Stomach (tissue), 9 donors: ENCODE results near the gene ITGB3. TPM values are rescaled to one million over a fixed set of nuclear protein-coding genes. Genes with fewer than 3 reads are reported as not detected.
"Not testable (repeated sequence)": the region's sequence is repeated elsewhere in the genome, so short reads cannot be mapped to it uniquely, and the experiment has no call there.

Experiments used
- DNase-seq, 2 donors: peaks; one replicate each; pipeline versions ENCODE4 v3.0.0 to v3.0.0-alpha.2; 2013 to 2019
- H3K27ac ChIP-seq, 5 donors: fragments of 200-600 bp in 4 of 5; sonication (generic) in 4 of 5; one replicate each; pipeline ENCODE4 v1.5.1; 2013 to 2019; ENCODE audit warnings: mild to moderate bottlenecking in 1 of 5, moderate library complexity in 1 of 5
- H3K27me3 ChIP-seq, 3 donors: fragments of 200-600 bp; sonication (generic); one replicate each; pipeline ENCODE4 v1.5.1; 2017 to 2019; ENCODE audit warnings: mixed run types in 1 of 3
- H3K36me3 ChIP-seq, 4 donors: fragments of 200-600 bp; sonication (generic); 1 replicate in 3 of 4; 2 replicates in 1 of 4; pipeline ENCODE4 v1.5.1; 2016 to 2019
- H3K4me1 ChIP-seq, 4 donors: fragments of 200-600 bp; sonication (generic); one replicate each; pipeline ENCODE4 v1.5.1; 2016 to 2019
- H3K4me3 ChIP-seq, 4 donors: fragments of 200-600 bp; sonication (generic) in 3 of 4; one replicate each; pipeline ENCODE4 v1.5.1; 2016 to 2019; ENCODE audit warnings: mild to moderate bottlenecking in 1 of 4
- H3K9me3 ChIP-seq, 4 donors: fragments of 200-600 bp; sonication (generic); one replicate each; pipeline ENCODE4 v1.5.1; 2016 to 2019
- CTCF ChIP-seq, 7 experiments: fragments of 450-650 bp in 4 of 7; fragments of 200-600 bp in 3 of 7; sonication (generic) in 3 of 7; IDR thresholded peaks; one replicate each; pipeline ENCODE4 v1.5.1; 2016 to 2019; ENCODE audit warnings: antibody characterized with exemption in 7 of 7, control low read depth in 2 of 7, mild to moderate bottlenecking in 1 of 7
- EP300 ChIP-seq: sonication (generic); formaldehyde crosslinking; IDR thresholded peaks from one replicate; pipeline ENCODE4 v1.6.1; 2017; ENCODE audit warnings: antibody characterized with exemption
- POLR2A ChIP-seq, 4 donors: fragments of 450-650 bp; IDR thresholded peaks; one replicate each; pipeline ENCODE4 v1.6.1; 2016; ENCODE audit warnings: antibody characterized with exemption in 4 of 4, control low read depth in 2 of 4, mild to moderate bottlenecking in 1 of 4, moderate library complexity in 1 of 4
- POLR2AphosphoS5 ChIP-seq, 3 donors: sonication (generic); formaldehyde crosslinking; IDR thresholded peaks; one replicate each; pipeline ENCODE4 v1.6.1; 2016; ENCODE audit warnings: antibody characterized with exemption in 3 of 3
- WGBS, 5 donors: extraction: QIAGEN DNeasy Blood & Tissue Kit in 3 of 5; methylation state at CpG; one replicate each; pipeline versions ENCODE4 v1.1.5 to v1.1.7; 2013 to 2018; 5-methylcytosine and 5-hydroxymethylcytosine counted together
- intact Hi-C: fragments of 100-400 bp; cut with DNase I; formaldehyde crosslinking; loops from one replicate; pipeline ENCODE4 v1.15.1; 2023; ENCODE audit warnings: low total_unique reads
- polyA plus RNA-seq, 3 donors: library from polyadenylated mRNA; stranded (reverse); fragments of 200-250 nt; gene quantifications; one replicate each; pipeline ENCODE4 v1.2.3, GENCODE V29; 2013
- total RNA-seq, 5 donors: library from RNA; depleted of rRNA; stranded (reverse); fragments of >200 nt; gene quantifications; one replicate each; pipeline versions ENCODE4 v1.1.0 to v1.2.3, GENCODE V29; 2014 to 2016
- donor health status: healthy with polysubstance abuse.
- donor health status: Bipolar disorder and iron deficiency.
- donor health status: healthy.

ITGB3 gene
- total and polyA plus RNA-seq, 8 donors = 1.0 to 29.8 (median 7.1) TPM; not detected in 1

GRCh38 chr17:47214931-47215330, 38.7 kb upstream of the ITGB3 start:
- 87 to 92% (median 89%) methylated on average over 3 of the region's 3 CpGs for WGBS, 5 donors
- no peak for DNase-seq
- no peak for TF ChIP-seq POLR2A (IDR thresholded peaks at IDR 0.05)
- TF ChIP-seq POLR2AphosphoS5 (IDR thresholded peaks at IDR 0.05) = no peak

GRCh38 chr17:47216821-47217220, 36.8 kb upstream of the ITGB3 start:
- H3K36me3 ChIP-seq, H3K27me3 ChIP-seq, H3K9me3 ChIP-seq, intact Hi-C loops, H3K4me3 ChIP-seq, H3K27ac ChIP-seq, DNase-seq: not testable (repeated sequence)
- 79 to 91% (median 86%) methylated on average over 4 of the region's 4 CpGs for WGBS, 5 donors
- H3K4me1 ChIP-seq = peaks cover 0 to 25% (median 11%) of the 10 kb centered on the region in 4 donors

More at GRCh38 chr17:47214931-47215330, 38.7 kb upstream of the ITGB3 start:
- no peak overlapping the region for H3K27ac ChIP-seq
- intact Hi-C loops = no loop called here
- H3K9me3 ChIP-seq = no peaks in the 10 kb centered on the region
- no peaks in the 10 kb centered on the region for H3K27me3 ChIP-seq
- peaks cover 0 to 17% (median 7%) of the 10 kb centered on the region in 4 donors for H3K4me1 ChIP-seq
- no peaks in the 10 kb centered on the region for H3K36me3 ChIP-seq
- no peak overlapping the region for H3K4me3 ChIP-seq

GRCh38 chr17:47217279-47217678, 36.3 kb upstream of the ITGB3 start:
- intact Hi-C loops, H3K27ac ChIP-seq, H3K36me3 ChIP-seq, H3K9me3 ChIP-seq, H3K4me3 ChIP-seq, DNase-seq, H3K27me3 ChIP-seq: not testable (repeated sequence)
- H3K4me1 ChIP-seq = peaks cover 0 to 25% (median 13%) of the 10 kb centered on the region in 4 donors
- 69 to 92% (median 90%) methylated on average over 2 of the region's 2 CpGs for WGBS, 5 donors

- TF ChIP-seq EP300 (no peak), CTCF (IDR thresholded peaks at IDR 0.05) (no peak), POLR2A (IDR thresholded peaks at IDR 0.05) (no peak), POLR2AphosphoS5 (IDR thresholded peaks at IDR 0.05) (no peak)
- Histone ChIP-seq H3K4me1 (peaks cover 10 to 37% (median 26%) of the 10 kb centered on the region in 4 donors), H3K4me3 (no peak overlapping the region), H3K36me3 (no peaks in the 10 kb centered on the region), H3K27me3 (no peaks in the 10 kb centered on the region), H3K9me3 (no peaks in the 10 kb centered on the region), H3K27ac (peak overlapping the region in 1 of 5 donors; percentile 25)
- 30 to 62% (median 44%) methylated on average over 6 of the region's 6 CpGs for WGBS, 5 donors
- peak; percentile 37 to 52 for DNase-seq
- intact Hi-C loops = no loop called here
Measured at GRCh38 chr17:47218896-47219430, 34.7 kb upstream of the ITGB3 start.

- no peak for DNase-seq
- peaks cover 19 to 46% (median 34%) of the 10 kb centered on the region in 4 donors for H3K4me1 ChIP-seq
- H3K36me3 ChIP-seq = no peaks in the 10 kb centered on the region
- H3K27me3 ChIP-seq = no peaks in the 10 kb centered on the region
- H3K4me3 ChIP-seq = no peak overlapping the region
- peak overlapping the region in 1 of 5 donors; percentile 30 for H3K27ac ChIP-seq
- TF ChIP-seq CTCF (IDR thresholded peaks at IDR 0.05) = no peak
- intact Hi-C loops = no loop called here
- H3K9me3 ChIP-seq = no peaks in the 10 kb centered on the region
- 83 to 89% (median 88%) methylated on average over 19 to 21 of the region's 21 CpGs for WGBS, 5 donors
Measured at GRCh38 chr17:47219621-47220475, 33.8 kb upstream of the ITGB3 start.

- 54 to 73% (median 65%) methylated on average over 7 of the region's 7 CpGs for WGBS, 5 donors
- no peak overlapping the region for H3K4me3 ChIP-seq
- no peaks in the 10 kb centered on the region for H3K27me3 ChIP-seq
- H3K9me3 ChIP-seq = no peaks in the 10 kb centered on the region
- peak in 1 of 2 donors; percentile 36 for DNase-seq
- peaks cover 26 to 53% (median 39%) of the 10 kb centered on the region in 4 donors for H3K4me1 ChIP-seq
- no peaks in the 10 kb centered on the region for H3K36me3 ChIP-seq
- TF ChIP-seq EP300 = no peak
- no peak for TF ChIP-seq POLR2A (IDR thresholded peaks at IDR 0.05)
- TF ChIP-seq CTCF (IDR thresholded peaks at IDR 0.05) = no peak
- no peak for TF ChIP-seq POLR2AphosphoS5 (IDR thresholded peaks at IDR 0.05)
- intact Hi-C loops = no loop called here
- H3K27ac ChIP-seq = peak overlapping the region in 1 of 5 donors; percentile 30
Measured at GRCh38 chr17:47220531-47220999, 33.1 kb upstream of the ITGB3 start.
